ENCODE data around the gene UST. TPM values are rescaled to one million over a fixed set of nuclear protein-coding genes. Genes with fewer than 3 reads are reported as not detected.
"Not testable (repeated sequence)": the region's sequence is repeated elsewhere in the genome, so short reads cannot be mapped to it uniquely, and the experiment has no call there.

Gene UST
- total and polyA plus RNA-seq, 9 of the 15 experiments (the other 6 are each of a cell fraction or from before 2014, with no cell fraction given) = 0.04 to 0.10 TPM; not detected in 7

DNA sequence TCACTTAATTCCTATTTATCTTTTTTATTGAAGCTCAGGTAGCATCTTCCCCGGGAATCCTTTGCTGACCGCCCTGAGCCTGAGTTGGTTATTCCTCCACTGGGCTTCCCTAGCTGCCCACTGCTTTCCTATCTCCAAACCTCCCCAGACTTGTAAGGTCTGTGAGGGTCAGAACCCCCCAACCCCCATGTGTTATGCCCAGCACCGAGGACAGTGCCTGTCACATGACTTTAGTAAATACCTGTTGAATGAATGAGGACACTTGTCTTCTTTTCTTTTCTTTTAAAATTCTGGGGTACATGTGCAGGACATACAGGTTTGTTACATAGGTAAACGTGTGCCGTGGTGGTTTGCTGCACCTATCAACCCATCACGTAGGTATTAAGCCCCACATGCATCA, 105.9 kb downstream of the UST start:
- peak; percentile 46 for TF ChIP-seq TFE3 (CRISPR knock-in tag; IDR thresholded peaks at IDR 0.05)
- no peak for TF ChIP-seq HSF4 (CRISPR knock-in tag; IDR thresholded peaks at IDR 0.05; ENCODE audit: borderline replicate concordance)
- CTCF ChIA-PET (ENCODE audit: low intra/inter-chr PET ratio) = no interaction called here
- Histone ChIP-seq H3K9me1 (ENCODE audit: control insufficient read depth, insufficient read depth, low read length) (no peaks in the 10 kb centered on the region), H4K20me1 (replicated peaks; ENCODE audit: control insufficient read depth, insufficient read depth, low read length) (no peaks in the 10 kb centered on the region; the same call in 1 of the 2 replicates), H3K36me3 (ENCODE audit: control insufficient read depth, insufficient read depth, low read length) (no peaks in the 10 kb centered on the region), H3K4me2 (ENCODE audit: insufficient read depth, low read length) (no peak overlapping the region), H3K27ac (ENCODE audit: extremely low read depth, low read depth, low read length) (no peak overlapping the region), H3K79me2 (ENCODE audit: control insufficient read depth, insufficient read depth, low read length) (no peaks in the 10 kb centered on the region), H3K27me3 (ENCODE audit: control insufficient read depth in 2 of 2, insufficient read depth in 2 of 2, low read length in 2 of 2) (peaks cover 9 to 26% of the 10 kb centered on the region in 2 experiments; a peak in 4 of 5 replicates), H2AFZ (ENCODE audit: low read depth, low read length) (no peak overlapping the region), H3K4me3 (no peak overlapping the region), H3K4me1 (replicated peaks in 1 of 2; ENCODE audit: control insufficient read depth in 2 of 2, insufficient read depth in 2 of 2, low read length in 2 of 2) (no peaks in the 10 kb centered on the region), H3K9ac (ENCODE audit: insufficient read depth in 1 of 2, low read depth in 2 of 2, low read length in 2 of 2) (no peak overlapping the region), H3K9me3 (replicated peaks; ENCODE audit: control insufficient read depth, insufficient read depth, low read depth, low read length) (no peaks in the 10 kb centered on the region)
- WGBS (ENCODE audit: insufficient coverage, low coverage, missing lambda C conversion rate) = 5% methylated on average over 6 of the region's 6 CpGs
- POLR2A ChIA-PET = no interaction called here
- intact Hi-C loops (cut with micrococcal nuclease) = no loop called here
- in situ Hi-C loops (cut with MboI) = no loop called here
- ATAC-seq (no peak), DNase-seq (ENCODE audit: extremely low read depth in 1 of 4, low spot score in 3 of 4) (no peak), FAIRE-seq (no peak)
- no TSS peak for BruUV-seq (replicated peaks)

DNA sequence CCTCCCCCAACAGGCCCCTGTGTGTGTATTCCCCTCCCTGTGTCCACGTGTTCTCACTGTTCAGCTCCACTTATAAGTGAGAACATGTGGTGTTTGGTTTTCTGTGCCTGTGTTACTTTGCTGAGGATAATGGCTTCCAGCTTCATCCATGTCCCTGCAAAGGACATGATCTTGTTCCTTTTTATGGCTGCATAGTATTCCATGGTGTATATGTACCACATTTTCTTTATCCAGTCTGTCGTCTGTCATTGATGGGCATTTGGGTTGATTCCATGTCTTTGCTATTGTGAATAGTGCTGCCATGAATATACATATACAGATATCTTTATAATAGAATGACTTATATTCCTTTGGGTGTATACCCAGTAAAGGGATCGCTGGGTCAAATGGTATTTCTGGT, 106.3 kb downstream of the UST start:
- H3K9me1 ChIP-seq (ENCODE audit: control insufficient read depth, insufficient read depth, low read length); H2AFZ ChIP-seq (ENCODE audit: low read depth, low read length); H3K9ac ChIP-seq (ENCODE audit: insufficient read depth in 1 of 2, low read depth in 2 of 2, low read length in 2 of 2); intact Hi-C loops (cut with micrococcal nuclease); H3K4me3 ChIP-seq; CTCF ChIA-PET (ENCODE audit: low intra/inter-chr PET ratio); DNase-seq (ENCODE audit: extremely low read depth in 1 of 4, low spot score in 3 of 4); H4K20me1 ChIP-seq (replicated peaks; ENCODE audit: control insufficient read depth, insufficient read depth, low read length); FAIRE-seq; H3K36me3 ChIP-seq (ENCODE audit: control insufficient read depth, insufficient read depth, low read length); BruUV-seq (replicated peaks); H3K4me2 ChIP-seq (ENCODE audit: insufficient read depth, low read length); H3K9me3 ChIP-seq (replicated peaks; ENCODE audit: control insufficient read depth, insufficient read depth, low read depth, low read length); POLR2A ChIA-PET; H3K27ac ChIP-seq (ENCODE audit: extremely low read depth, low read depth, low read length); in situ Hi-C loops (cut with MboI); H3K79me2 ChIP-seq (ENCODE audit: control insufficient read depth, insufficient read depth, low read length); H3K4me1 ChIP-seq (replicated peaks in 1 of 2; ENCODE audit: control insufficient read depth in 2 of 2, insufficient read depth in 2 of 2, low read length in 2 of 2); ATAC-seq: not testable (repeated sequence)
- H3K27me3 ChIP-seq (ENCODE audit: control insufficient read depth in 2 of 2, insufficient read depth in 2 of 2, low read length in 2 of 2) = peaks cover 9 to 26% of the 10 kb centered on the region in 2 experiments; a peak in 4 of 5 replicates
- WGBS (ENCODE audit: insufficient coverage, low coverage, missing lambda C conversion rate) = 0% methylated on average over 3 of the region's 3 CpGs
